VCaP (cell line): ENCODE data around the gene NCEH1.
A peak's percentile ranks its signal among the peaks of the same experiment; 100 is the strongest.
"Not testable (repeated sequence)": the region's sequence is repeated elsewhere in the genome, so short reads cannot be mapped to it uniquely, and the experiment has no call there.

ENCODE experiments used
- H3K27ac ChIP-seq: fragments of 450-650 bp; 2 replicates; pipeline ENCODE4 v1.5.1; 2017
- TF ChIP-seq, protein P1 (sequence below): fragments of 450-650 bp; conservative IDR thresholded peaks from 2 replicates; pipeline ENCODE4 v1.5.1; 2017; ENCODE audit warnings: mild to moderate bottlenecking, moderate library complexity

The NCEH1 gene

DNA sequence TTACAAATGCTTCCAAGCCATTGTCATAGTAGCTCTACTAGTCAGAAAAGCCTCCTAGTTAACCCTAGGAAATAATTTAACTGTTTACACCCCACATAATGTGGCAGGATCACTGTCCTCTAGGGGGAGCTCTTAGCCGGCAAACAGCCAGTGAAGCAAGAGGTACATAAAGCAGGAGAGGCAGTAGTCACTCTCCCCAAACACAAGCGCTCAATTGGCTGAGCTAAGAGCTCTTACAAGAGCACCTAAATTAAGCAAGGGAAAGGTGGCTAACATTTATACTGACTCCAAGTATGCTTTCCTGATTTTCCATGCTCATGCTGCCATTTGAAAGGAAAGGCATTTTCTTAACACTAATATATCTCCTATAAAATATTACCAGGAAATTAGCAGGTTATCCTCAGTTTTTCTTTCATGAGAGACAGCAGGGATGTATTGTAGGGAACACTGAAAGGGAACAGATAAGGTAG lies 37.6 kb downstream of the NCEH1 start:
- peak overlapping the region; percentile 41; the same call in 1 of the 2 replicates for H3K27ac ChIP-seq
- TF ChIP-seq, protein P1, sequence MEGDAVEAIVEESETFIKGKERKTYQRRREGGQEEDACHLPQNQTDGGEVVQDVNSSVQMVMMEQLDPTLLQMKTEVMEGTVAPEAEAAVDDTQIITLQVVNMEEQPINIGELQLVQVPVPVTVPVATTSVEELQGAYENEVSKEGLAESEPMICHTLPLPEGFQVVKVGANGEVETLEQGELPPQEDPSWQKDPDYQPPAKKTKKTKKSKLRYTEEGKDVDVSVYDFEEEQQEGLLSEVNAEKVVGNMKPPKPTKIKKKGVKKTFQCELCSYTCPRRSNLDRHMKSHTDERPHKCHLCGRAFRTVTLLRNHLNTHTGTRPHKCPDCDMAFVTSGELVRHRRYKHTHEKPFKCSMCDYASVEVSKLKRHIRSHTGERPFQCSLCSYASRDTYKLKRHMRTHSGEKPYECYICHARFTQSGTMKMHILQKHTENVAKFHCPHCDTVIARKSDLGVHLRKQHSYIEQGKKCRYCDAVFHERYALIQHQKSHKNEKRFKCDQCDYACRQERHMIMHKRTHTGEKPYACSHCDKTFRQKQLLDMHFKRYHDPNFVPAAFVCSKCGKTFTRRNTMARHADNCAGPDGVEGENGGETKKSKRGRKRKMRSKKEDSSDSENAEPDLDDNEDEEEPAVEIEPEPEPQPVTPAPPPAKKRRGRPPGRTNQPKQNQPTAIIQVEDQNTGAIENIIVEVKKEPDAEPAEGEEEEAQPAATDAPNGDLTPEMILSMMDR, result peak; percentile 88

DNA sequence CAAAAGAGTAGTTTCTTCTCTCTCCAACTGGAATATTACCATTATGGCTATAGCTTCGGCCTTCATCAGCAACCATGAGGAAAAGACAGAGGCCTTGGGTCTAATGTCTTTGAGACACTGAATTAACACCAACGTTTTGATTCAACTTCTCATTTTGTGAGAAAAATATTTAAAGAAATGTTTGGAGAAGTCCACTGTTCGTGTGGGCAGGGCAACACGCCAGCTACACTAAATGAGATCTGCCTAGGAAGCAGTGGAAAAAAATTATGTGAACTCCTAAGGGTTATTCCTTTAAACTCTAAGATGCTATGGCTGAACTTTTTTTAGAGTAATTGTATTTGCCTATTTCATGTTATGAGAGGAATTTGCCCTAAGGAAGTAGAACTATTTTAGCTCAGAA lies 41.8 kb downstream of the NCEH1 start:
- TF ChIP-seq, protein P1, result no peak
- no peak overlapping the region for H3K27ac ChIP-seq

DNA sequence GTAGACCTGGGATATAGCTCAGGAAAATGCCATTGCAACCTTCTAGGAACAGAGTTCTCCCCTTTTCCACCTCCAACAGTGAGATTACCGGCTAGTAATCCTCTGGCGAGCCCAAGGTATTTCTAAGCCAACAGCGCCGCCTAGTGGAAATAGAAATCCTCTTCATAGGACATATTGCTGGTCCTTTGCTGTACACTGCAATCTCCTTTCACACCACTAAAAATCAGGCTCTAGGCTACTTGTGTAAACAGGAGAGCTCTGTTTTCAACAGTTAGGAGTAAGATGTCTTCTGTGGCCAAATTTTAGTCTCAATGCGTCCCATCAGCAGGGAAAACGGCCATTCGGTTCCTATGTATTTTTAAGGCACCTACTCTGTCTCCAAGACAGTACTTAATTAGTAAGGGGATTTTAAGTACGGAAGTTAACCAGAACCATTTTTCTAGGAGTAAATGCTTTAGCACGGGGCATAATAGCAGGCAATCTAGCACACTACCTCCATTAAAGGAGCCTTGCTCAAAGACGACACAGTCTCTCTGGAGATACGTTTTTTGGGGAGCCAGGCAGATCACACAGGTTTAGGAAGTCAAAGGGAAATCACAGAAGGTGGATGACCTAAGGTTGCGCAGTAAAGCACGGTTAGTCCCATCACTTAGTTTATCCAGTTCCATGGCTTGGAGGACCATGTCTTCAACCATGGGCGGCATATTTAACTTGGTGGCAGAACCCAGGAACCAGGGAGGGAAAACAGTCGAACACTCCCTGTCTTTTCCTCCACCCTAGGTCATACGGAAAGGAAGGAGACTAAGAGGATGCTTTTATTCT lies 43.8 kb downstream of the NCEH1 start:
- TF ChIP-seq, protein P1, result peak; percentile 84
- H3K27ac ChIP-seq, result peak overlapping the region; percentile 67

DNA sequence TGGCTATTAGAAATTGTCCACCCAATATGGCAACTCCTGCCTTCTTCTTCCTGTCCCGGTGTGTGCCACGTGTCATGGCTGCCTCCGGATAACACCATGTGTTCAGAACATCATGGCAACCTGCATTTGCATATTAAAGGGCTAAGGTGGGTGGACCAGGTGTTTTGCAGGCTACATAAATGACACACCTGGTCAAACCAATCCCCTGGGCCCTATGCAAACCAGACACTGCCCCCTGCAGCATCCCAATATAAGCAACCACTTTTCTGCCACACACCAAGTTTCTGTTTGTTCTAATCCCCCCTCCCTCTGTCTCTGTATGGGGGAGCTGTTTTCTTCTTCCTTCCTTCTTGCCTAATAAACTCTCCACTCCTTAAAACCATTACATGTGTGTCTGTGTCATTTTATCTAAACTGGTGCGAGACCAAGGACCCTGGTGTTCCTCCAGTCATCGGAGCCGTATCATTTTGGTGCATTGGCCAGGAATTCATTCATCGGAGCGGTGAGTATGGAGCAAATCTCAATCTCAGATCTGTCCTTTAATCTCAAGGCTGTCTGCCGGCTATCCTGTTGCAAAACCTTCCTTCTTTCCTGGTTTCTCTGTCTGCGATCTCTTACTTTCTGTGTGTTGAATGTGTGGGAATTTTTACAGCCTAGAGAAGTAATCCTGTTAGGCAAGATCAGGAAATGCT lies 44.5 kb downstream of the NCEH1 start:
- H3K27ac ChIP-seq, result peak overlapping the region; percentile 67
- TF ChIP-seq, protein P1, result no peak

DNA sequence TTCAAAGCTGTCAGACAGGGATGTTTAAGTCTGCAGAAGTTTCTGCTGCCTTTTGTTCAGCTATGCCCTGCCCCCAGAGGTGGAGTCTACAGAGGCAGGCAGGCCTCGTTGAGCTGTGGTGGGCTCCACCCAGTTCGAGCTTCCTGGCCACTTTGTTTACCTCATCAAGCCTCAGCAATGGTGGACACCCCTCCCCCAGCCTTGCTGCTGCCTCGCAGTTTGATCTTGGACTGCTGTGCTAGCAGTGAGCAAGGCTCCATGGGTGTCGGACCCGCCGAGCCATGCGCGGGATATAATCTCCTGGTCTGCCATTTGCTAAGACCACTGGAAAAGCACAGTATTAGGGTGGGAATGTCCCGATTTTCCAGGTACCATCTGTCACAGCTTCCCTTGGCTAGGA lies 45.4 kb downstream of the NCEH1 start:
- H3K27ac ChIP-seq, result peak overlapping the region; percentile 67; the same call in 1 of the 2 replicates

DNA sequence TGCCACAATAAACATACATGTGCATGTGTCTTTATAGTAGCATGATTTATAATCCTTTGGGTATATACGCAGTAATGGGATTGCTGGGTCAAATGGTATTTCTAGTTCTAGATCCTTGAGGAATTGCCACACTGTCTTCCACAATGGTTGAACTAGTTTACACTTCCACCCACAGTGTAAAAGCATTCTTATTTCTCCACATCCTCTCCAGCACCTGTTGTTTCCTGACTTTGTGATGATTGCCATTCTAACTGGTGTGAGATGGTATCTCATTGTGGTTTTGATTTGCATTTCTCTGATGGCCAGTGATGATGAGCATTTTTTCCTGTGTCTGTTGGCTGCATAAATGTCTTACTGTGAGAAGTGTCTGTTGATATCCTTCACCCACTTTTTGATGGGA lies 50.4 kb downstream of the NCEH1 start:
- not testable (repeated sequence) for H3K27ac ChIP-seq

DNA sequence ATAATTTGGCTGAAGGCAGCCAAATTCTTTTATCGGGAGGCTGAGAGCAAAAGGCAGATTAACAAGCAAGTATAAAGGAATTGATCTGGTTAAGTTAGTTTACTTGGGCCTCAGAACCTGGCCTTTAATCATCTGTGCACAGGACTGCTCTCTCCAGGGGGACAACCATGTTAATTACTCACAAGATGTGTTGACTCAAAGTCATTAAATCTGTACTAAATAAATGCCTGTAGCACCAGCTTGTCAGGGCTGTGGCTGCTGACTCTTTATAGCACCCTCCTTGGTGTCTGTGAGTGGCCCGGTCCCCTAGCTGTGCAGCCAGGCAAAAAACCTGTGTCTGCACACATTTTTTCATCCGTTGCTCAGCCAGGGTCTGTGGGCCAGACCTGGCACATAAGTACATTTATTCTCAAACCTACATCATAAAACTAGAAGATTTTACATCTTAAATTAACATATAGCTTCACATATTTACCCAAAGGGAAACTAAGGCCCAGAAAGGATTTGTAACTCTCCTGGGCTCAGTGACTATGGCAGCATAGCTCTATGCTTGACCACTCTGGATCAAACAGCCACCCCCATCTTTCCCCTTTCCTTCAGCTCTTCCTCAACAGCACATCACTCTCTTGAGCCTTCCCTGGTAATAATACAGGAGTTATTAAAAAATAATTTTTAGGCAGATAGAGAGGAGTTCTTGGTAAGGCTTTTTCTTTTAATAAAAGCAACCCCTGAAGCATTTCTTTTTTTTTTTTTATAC lies 51.4 kb downstream of the NCEH1 start:
- TF ChIP-seq, protein P1, result no peak
- H3K27ac ChIP-seq, result no peak overlapping the region
